Loucy (cell line): Measurements from ENCODE around the gene ZBTB11.

Experiments
- CTCF ChIP-seq: fragments of 200-600 bp; sonication (generic); conservative IDR thresholded peaks from 2 replicates; pipeline ENCODE4 v1.5.1; 2014; ENCODE audit warnings: mild to moderate bottlenecking, antibody characterized with exemption, low read length
- EZH2phosphoT487 ChIP-seq: fragments of 200-600 bp; IDR thresholded peaks from 2 replicates; pipeline ENCODE4 v1.6.1; 2018; ENCODE audit warnings: antibody characterized with exemption, mild to moderate bottlenecking, moderate library complexity, borderline replicate concordance

- no peak for TF ChIP-seq CTCF
- TF ChIP-seq EZH2phosphoT487 = no peak
Measured at GRCh38 chr3:101680466-101680865, 3.5 kb upstream of the ZBTB11 start.
